Measurements from ENCODE around the gene GRK4.

GRK4 gene

DNA sequence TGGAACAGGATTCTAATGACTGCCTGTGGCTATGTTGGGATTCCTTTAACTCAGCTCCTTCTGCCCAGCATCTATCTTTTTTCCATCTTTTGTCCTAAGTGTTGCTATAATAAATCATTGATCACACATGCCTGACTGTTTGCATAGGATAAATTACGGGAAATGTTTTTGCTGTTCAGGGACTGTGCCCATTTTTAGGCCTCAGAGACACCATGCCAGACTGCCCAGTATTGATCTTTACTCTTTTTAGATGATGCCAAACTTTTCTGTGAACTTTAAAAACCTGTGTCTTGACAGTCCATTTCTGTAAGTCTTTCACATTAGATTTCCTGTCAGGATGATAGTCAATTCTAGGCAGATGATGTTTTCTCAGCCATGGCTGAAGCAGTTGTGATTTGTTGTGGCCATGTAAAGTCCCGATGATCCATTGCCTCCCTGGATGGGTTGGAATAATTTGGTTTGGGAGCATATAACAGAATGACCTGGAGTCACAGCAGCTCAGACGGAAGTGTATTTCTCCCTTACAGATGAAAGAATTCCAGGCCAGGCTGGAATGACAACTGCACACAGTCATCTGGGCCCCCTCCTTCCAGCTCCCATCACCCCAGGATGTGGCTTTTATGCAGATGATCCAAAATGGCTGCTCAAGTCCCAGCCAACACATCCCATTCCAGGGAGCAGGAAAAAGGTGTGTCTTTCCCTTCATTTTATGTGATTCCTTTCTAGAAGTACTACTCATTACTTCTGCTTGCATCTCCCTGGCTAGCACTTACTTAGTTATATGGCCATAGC is 107.5 kb downstream of the GRK4 start:
- Histone ChIP-seq H3K4me3 (no peak overlapping the region), H3K27ac (no peak overlapping the region)
- DNase-seq (ENCODE audit: low spot score): no peak
- TF ChIP-seq, protein P1, sequence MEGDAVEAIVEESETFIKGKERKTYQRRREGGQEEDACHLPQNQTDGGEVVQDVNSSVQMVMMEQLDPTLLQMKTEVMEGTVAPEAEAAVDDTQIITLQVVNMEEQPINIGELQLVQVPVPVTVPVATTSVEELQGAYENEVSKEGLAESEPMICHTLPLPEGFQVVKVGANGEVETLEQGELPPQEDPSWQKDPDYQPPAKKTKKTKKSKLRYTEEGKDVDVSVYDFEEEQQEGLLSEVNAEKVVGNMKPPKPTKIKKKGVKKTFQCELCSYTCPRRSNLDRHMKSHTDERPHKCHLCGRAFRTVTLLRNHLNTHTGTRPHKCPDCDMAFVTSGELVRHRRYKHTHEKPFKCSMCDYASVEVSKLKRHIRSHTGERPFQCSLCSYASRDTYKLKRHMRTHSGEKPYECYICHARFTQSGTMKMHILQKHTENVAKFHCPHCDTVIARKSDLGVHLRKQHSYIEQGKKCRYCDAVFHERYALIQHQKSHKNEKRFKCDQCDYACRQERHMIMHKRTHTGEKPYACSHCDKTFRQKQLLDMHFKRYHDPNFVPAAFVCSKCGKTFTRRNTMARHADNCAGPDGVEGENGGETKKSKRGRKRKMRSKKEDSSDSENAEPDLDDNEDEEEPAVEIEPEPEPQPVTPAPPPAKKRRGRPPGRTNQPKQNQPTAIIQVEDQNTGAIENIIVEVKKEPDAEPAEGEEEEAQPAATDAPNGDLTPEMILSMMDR (IDR thresholded peaks at IDR 0.05): no peak

DNA sequence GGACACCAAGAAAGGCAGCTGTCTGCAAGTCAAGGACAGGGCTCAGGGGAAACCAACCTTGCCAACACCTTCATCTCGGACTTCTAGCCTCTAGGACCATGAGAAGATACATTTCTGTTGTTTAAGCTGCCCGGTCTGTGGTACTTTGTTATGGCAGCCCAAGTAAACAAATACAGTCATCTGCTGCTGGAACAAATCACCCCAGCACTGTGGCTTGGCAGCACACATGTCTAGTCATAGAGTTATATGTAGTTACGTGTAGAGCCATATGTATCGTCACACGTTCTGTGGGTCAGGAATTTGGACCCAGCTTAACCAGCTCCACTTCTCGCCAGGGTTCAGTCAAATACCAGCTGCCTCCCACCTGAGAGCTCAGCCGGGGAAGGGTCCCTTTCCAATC is 108.4 kb downstream of the GRK4 start:
- Histone ChIP-seq H3K4me3 (no peak overlapping the region), H3K27ac (no peak overlapping the region)
- DNase-seq (ENCODE audit: low spot score): no peak
- TF ChIP-seq, protein P1 (IDR thresholded peaks at IDR 0.05): no peak

DNA sequence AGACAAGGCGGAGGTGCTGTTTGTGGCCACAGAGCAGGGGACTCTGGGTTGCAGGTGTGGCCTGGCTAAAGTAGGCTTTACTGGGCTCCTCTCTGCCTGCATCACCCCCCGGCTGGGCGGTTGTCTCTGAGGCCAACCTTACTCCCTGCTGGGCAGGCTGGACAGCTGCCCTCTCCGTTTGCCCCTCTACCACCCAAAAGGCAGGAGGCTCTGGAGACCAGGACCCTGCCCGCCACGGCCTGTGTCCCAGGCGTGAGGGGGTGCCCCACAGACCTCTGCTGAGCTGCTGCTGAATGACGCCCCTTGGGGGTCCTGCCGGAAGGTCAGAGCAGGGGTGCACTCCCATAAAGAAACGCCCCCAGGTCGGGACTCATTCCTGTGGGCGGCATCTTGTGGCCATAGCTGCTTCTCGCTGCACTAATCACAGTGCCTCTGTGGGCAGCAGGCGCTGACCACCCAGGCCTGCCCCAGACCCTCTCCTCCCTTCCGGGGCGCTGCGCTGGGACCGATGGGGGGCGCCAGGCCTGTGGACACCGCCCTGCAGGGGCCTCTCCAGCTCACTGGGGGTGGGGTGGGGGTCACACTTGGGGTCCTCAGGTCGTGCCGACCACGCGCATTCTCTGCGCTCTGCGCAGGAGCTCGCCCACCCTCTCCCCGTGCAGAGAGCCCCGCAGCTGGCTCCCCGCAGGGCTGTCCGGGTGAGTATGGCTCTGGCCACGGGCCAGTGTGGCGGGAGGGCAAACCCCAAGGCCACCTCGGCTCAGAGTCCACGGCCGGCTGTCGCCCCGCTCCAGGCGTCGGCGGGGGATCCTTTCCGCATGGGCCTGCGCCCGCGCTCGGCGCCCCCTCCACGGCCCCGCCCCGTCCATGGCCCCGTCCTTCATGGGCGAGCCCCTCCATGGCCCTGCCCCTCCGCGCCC is 110.0 kb downstream of the GRK4 start:
- TF ChIP-seq, protein P1 (IDR thresholded peaks at IDR 0.05): no peak
- Histone ChIP-seq H3K4me3 (peak overlapping the region; percentile 96), H3K27ac (peak overlapping the region; percentile 28 to 96)
- no peak for DNase-seq (ENCODE audit: low spot score)

DNA sequence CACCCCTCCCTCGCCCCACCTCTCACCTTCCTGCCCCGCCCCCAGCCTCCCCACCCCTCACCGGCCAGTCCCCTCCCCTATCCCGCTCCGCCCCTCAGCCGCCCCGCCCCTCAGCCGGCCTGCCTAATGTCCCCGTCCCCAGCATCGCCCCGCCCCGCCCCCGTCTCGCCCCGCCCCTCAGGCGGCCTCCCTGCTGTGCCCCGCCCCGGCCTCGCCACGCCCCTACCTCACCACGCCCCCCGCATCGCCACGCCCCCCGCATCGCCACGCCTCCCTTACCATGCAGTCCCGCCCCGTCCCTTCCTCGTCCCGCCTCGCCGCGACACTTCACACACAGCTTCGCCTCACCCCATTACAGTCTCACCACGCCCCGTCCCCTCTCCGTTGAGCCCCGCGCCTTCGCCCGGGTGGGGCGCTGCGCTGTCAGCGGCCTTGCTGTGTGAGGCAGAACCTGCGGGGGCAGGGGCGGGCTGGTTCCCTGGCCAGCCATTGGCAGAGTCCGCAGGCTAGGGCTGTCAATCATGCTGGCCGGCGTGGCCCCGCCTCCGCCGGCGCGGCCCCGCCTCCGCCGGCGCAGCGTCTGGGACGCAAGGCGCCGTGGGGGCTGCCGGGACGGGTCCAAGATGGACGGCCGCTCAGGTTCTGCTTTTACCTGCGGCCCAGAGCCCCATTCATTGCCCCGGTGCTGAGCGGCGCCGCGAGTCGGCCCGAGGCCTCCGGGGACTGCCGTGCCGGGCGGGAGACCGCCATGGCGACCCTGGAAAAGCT is 110.9 kb downstream of the GRK4 start, which contains the start of the genes HTT and HTT-AS:
TSS of gene HTT (plus strand) at position 604 of the 768 bp plus-strand sequence. CDS start at position 749, 145 bp downstream.
TSS of gene HTT-AS (minus strand) at position 461 of the 768 bp plus-strand sequence.
- Histone ChIP-seq H3K27ac (peak within 1 kb of the TSS; percentile 83 to 96), H3K4me3 (peak within 1 kb of the TSS; percentile 96)
- TF ChIP-seq, protein P1 (IDR thresholded peaks at IDR 0.05): no peak
- peak; percentile 97 for DNase-seq (ENCODE audit: low spot score)

DNA sequence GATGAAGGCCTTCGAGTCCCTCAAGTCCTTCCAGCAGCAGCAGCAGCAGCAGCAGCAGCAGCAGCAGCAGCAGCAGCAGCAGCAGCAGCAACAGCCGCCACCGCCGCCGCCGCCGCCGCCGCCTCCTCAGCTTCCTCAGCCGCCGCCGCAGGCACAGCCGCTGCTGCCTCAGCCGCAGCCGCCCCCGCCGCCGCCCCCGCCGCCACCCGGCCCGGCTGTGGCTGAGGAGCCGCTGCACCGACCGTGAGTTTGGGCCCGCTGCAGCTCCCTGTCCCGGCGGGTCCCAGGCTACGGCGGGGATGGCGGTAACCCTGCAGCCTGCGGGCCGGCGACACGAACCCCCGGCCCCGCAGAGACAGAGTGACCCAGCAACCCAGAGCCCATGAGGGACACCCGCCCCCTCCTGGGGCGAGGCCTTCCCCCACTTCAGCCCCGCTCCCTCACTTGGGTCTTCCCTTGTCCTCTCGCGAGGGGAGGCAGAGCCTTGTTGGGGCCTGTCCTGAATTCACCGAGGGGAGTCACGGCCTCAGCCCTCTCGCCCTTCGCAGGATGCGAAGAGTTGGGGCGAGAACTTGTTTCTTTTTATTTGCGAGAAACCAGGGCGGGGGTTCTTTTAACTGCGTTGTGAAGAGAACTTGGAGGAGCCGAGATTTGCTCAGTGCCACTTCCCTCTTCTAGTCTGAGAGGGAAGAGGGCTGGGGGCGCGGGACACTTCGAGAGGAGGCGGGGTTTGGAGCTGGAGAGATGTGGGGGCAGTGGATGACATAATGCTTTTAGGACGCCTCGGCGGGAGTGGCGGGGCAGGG is 111.7 kb downstream of the GRK4 start:
- Histone ChIP-seq H3K27ac (peak overlapping the region; percentile 83 to 96), H3K4me3 (peak overlapping the region; percentile 96)
- TF ChIP-seq, protein P1 (IDR thresholded peaks at IDR 0.05): no peak
- peak; percentile 84 for DNase-seq (ENCODE audit: low spot score)

DNA sequence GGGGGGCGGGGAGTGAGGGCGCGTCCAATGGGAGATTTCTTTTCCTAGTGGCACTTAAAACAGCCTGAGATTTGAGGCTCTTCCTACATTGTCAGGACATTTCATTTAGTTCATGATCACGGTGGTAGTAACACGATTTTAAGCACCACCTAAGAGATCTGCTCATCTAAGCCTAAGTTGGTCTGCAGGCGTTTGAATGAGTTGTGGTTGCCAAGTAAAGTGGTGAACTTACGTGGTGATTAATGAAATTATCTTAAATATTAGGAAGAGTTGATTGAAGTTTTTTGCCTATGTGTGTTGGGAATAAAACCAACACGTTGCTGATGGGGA is 112.2 kb downstream of the GRK4 start:
- no peak for DNase-seq (ENCODE audit: low spot score)
- Histone ChIP-seq H3K4me3 (peak overlapping the region; percentile 96), H3K27ac (peak overlapping the region in 1 of 2 donors; percentile 96)
- TF ChIP-seq, protein P1 (IDR thresholded peaks at IDR 0.05): no peak
